HG02759 (cell line): ENCODE results near the gene AP2S1.
A peak's percentile ranks its signal among the peaks of the same experiment; 100 is the strongest.
"Not testable (repeated sequence)": the region's sequence is repeated elsewhere in the genome, so short reads cannot be mapped to it uniquely, and the experiment has no call there.

Source experiments
- ATAC-seq: cut with Tn5 transposase; IDR thresholded peaks from one replicate; pipeline ENCODE4 v1.9.1; 2021; ENCODE audit warnings: mild to moderate bottlenecking, moderate library complexity; ENCODE audit not compliant: unreplicated experiment

The AP2S1 gene

DNA sequence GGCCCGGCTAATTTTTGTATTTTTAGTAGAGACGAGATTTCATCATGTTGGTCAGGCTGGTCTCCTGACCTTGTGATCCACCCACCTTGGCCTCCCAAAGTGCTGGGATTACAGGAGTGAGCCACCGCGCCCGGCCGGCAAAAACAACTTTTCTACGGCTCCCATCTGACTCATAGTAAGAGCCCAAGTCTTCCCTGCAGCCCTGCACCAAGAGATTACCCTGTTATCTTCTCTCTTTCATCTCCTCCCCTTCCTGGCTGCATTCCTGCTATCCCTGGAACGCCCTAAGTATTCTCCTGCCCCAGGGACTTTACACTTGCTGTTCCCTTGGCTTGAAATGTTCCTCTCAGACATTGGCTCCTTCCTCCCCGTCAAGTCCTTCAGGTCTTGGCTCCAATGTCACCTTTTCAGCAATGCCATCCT, 6.6 kb downstream of the AP2S1 start:
- ATAC-seq, result no peak

DNA sequence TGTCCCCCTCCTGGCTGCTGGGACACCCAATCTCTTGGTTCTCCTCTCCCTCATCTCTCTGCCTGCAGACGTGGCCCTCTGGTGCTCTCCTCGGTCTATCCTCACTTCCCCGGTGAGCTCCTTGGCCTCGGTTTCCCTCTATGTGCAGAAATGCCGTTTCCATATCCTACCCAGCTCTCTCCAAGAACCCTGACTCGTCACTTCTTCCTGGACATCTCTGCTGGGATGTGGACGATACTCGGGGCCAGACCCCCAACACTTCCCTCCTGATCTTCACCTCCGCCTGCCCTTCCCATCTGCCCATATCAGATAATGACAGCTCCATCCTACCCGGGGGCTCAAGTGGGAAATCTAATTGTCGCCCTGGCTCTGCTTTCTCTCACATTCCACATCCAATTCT, 7.9 kb downstream of the AP2S1 start:
- ATAC-seq, result no peak

DNA sequence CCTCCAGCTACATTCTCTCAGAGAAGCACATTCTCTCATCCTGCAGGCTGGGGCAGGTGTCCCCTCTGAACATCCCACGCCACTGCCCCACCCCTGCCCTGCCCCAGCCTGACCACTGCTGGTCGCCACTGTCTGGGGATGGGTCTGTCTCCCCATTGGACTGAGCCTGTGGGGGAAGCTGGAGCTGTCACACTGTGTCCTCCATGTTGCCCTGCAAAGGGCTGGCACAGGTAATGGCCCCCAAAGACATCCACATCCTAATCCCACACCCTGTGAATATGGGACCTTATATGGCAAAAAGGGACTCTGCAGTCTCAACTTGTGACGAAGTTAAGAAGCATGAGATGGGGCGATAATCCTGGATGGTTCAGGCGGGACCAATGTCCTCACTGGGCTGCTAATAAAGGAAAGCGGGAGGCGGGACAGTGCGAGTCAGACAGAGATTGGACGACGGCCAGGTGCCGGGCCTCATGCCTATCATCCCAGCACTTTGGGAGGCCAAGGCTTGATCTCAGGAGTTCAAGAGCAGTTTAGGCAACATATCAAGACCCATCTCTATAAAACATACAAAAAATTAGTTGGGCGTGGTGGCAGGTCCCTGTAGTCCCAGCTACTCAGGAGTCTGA, 9.1 kb downstream of the AP2S1 start:
- ATAC-seq, result no peak

DNA sequence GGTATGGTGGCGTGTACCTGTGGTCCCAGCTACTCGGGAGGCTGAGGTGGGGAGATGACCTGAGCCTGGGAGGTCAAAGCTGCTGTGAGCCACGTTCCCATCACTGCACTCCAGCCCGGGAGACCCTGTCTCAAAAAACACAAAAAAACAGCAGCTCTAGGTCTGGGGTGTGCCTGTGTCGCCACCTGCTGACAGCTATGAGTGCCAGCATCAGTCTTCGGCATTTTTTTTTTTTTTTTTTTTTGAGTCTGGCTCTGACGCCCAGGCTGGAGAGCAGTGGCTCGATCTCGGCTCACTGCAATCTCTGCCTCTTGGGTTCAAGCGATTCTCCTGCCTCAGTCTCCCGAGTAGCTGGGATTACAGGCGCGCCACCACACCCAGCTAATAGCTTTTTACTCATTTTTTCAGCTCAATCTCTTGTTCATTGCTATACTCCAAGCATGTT, 10.1 kb downstream of the AP2S1 start:
- no peak for ATAC-seq

DNA sequence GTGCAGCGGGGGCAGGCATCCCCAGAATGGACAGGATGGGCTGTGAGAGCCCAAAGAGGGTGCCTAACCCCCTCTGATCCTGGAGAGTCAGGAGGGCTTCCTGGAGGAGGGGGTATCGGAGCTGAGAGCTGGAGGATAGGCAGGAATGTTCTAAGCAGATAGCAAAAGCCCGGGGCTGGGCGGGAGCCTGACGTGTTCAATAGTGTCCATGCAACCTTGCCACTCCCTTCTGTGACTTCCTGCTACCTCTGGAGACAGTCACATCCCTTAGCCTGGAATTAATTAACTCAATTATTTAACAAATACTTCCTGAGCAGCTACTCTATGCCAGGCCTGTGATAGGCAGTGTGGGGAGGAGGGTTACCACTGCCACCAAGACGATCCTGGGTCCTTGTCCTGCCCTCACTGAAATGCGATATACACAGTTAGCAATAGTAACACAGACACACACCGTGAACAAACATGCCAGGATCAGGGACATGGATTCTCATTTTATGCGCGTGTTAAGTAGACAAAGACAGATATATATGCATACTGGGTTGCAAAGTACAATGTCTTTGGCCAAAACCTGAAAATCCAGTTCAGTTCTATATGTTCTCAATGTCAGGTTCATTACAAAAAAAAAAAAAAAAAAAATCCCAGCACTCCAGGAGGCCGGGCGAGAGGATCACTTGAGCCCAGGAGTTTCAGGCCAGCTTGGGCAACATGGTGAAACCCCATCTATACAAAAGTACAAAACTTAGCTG, 10.7 kb downstream of the AP2S1 start:
- no peak for ATAC-seq

DNA sequence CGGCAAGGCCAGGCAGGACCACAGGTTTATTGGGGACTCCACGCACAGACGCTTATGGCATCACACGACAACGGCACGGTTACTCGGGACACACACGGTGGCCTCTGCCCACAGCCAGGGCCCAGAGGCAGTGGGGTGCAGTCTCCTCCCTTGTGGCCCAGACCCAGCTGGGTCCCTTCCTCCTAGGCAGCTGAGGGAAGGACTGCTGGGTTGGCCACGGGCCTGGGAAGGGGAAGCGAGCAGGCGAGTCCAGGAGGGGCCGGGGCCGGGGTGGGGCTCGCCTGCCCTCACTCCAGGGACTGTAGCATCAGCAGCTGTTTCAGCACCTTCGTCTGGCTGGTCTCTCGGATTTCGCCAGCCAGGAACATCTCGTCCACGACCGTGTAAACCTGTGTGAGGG, 12.5 kb downstream of the AP2S1 start:
- no peak for ATAC-seq

DNA sequence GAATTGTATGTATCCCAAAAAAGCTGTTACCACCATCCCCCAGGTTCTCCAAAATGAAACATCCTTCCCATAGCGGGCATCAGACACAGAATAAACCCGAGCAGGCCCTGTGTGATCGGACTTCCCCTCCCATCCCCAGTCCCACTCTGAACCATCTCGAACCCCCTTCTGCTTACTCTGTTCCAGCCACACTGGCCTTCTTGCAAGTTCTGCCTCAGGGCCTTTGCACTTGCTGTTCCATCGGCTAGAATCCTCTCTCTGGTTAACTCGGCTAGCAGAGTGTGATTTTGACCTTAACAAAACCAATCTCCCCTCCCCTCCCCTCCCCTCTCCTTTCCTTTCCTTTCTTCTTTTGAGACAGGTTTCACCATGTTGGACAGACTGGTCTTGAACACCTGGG, 15.7 kb downstream of the AP2S1 start:
- no peak for ATAC-seq

DNA sequence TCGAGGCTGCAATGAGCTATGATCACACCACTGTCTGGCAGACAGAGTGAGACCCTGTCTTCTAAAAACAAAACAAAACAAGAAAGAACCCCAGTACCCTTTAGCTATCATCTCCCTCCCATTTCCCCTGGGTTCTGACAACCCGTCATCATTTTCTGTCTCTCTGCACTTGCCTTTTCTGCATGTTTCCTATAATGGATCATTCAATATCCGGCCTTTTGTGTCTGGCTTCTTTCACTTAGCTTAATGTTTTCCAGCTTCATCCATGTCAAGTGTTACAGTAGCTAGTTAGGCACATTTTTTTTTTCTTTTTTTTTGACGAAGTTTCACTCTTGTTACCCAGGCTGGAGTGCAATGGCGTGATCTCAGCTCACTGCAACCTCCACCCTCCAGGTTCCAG, 16.5 kb downstream of the AP2S1 start:
- no peak for ATAC-seq

DNA sequence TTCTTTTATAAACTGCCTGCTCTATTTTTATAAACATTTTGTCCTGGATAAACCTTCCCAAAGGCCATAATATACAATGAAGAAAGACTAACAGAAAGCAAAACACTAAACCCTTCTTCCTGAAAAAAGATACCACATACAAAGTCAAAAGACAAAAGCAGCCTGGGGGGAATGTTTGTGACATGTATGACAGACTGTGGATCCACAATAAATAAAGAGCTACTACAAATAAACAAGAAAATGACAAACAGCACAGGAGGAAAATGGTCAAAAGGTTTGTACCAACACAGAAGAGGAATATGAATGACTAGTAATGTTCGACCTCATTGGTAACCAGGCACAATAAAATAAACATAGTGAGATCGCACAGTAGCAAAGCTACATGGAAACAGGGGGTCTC, 19.8 kb downstream of the AP2S1 start:
- no peak for ATAC-seq

DNA sequence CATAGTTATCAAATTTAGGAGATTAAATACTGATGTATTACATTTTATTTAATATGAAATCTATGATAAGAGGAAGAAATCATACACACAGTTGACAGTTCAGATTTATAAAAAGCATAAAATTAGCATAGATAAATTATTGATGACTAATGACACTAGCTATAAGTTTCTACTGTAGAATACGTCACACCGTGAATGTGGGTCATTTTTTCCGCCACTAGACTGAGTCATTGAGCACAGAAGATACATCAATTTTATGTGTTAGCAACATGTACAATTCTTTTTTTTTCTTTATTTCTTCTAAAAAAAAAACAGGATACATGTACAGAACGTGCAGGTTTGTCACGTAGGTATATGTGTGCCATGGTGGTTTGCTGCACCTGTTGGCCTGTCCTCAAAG, 22.2 kb downstream of the AP2S1 start:
- no peak for ATAC-seq

DNA sequence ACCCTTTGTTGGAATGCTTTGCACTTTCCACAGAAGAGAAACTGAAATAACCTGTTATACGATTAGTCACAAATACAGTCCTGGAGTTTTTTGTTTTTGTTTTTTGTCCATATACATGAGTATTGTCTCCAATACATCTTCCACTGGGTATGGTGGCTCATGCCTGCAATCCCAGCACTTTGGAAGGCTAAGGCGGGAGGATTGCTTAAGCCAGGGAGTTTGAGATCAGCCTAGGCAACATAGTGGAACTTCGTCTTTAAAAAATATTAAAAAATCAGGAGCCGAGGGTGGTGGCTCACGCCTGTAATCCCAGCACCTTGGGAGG, 25.0 kb downstream of the AP2S1 start:
- no peak for ATAC-seq

DNA sequence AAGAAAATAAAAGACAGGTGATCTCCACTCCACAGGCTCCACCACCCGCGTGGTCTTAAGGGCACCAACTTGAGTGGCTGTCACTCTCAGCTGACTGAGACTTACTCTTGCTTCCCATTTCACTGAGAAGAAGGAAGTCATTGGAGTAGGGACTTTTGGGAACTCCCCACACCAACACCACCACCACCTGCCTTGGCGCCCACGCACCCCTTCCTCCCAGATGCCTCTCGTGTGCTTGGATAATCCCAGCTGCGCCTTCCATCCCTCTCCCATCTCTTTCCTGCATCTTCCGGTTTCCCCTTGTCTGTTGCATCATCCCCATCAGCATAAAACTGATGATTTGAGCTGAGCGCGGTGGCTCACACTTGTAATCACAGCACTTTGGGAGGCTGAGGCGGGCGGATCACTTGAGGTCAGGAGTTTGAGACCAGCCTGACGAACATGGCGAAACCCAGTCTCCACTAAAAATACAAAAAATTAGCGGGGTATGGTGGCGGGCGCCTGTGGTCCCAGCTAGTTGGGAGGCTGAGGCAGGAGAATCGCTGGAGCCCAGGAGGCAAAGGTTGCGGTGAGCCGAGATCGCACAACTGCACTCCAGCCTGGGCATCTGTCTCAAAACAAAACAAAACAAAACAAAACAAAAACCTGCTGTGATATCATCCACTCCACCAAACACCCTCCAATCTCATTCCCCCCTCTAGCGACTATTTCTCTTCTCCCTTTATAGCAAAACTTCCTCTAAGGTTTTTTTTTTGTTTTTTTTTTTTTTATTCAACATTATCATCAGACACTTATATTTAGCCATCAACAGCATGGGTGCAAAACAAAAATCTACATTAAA, 25.5 kb downstream of the AP2S1 start:
- no peak for ATAC-seq

DNA sequence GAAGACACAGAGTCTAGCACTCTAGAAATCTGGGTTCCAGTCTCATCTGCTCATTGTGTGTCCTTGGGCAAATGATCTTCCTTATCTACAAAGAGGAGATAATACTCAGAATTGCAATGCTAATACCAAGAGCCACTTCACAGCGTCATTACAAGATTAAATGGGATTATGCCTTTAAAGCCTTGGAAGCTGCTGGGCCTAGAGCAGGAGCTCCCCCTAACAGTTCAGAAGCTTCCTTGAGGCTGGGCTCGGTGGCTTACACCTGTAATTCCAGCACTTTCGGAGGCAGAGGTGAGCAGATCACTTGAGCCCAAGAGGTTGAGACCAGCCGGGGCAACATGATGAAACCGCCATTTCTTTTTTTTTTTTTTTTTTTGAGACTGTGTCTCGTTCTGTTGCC, 27.6 kb downstream of the AP2S1 start:
- ATAC-seq, result no peak

DNA sequence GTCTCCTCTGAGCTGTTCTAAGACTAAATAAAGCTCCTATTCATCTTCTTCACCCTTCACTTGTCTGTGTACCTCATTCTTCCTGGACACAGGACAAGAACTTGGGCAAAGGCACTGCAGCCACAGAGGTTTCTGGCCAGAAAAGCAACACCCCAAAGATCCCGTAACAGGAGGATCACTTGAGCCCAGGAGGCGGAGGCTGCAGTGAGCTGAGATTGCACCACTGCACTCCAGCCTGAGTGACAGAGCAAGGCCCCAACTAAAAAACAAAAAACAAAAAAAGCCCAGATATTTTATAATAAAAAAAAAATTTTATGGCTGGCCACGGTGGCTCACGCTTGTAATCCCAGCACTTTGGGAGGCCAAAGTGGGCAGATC, 28.2 kb downstream of the AP2S1 start:
- ATAC-seq, result not testable (repeated sequence)

DNA sequence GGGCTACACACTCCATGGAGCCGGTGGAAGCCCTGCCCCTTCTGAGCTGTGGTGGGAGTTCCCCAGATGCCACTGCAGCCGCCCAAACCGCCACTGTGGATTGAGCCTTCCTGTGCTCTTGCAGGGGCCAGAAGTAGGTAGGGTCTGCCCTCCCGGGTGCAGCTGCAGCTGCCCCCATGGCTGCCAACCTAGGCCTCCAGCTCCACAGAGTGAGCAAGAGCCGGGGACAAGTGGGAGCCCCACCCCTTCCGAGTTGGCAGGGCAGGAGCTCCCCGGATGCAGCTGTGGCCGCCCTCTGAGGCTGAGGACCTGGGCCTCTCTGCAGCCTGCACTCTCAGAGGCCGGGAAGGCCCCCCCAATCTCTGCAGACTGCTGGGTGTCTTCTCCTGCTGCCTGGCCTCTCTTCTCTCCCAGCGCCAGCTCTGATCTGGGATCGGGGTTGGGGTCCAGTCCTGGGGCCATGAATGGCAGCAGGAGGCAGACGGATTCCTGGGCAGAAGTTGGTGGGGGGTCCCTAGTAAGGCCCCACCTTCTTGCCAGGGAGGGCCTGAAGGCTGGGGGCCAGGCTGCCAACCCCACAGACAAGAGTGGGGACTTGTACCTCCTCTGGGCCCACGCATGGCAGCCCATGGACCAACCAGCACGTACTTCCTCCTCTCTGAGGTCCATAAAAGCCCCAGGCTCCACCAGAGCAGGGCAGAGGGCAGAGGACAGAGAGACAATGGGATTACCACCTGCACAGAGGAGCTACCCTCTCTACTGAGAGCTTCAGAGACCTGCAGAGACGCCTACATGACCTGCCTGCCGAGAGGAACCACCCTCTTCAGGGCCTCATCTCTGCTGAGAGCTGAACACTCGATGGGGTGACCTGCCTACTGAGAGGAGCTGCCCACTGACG, 28.9 kb downstream of the AP2S1 start:
- ATAC-seq, result peak; percentile 61

DNA sequence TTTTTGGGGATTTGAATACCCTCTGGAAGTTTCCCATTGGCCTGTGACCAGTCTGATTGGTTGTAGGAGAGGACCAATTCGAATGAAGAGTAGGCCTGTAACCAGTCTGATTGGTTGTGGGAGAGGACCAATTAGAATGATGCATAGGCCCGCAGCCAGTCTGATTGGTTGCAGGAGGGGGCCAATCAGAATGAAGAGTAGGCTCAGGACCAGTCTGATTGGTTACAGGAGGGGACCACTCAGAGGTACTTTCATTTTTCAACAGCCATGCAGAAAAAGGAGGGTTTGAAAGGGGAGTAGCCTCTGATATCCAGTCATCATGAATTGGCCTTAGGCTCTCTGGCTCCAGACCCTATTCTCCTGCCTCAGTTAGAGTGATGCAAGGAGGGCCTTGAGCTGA, 31.8 kb downstream of the AP2S1 start:
- ATAC-seq, result no peak

DNA sequence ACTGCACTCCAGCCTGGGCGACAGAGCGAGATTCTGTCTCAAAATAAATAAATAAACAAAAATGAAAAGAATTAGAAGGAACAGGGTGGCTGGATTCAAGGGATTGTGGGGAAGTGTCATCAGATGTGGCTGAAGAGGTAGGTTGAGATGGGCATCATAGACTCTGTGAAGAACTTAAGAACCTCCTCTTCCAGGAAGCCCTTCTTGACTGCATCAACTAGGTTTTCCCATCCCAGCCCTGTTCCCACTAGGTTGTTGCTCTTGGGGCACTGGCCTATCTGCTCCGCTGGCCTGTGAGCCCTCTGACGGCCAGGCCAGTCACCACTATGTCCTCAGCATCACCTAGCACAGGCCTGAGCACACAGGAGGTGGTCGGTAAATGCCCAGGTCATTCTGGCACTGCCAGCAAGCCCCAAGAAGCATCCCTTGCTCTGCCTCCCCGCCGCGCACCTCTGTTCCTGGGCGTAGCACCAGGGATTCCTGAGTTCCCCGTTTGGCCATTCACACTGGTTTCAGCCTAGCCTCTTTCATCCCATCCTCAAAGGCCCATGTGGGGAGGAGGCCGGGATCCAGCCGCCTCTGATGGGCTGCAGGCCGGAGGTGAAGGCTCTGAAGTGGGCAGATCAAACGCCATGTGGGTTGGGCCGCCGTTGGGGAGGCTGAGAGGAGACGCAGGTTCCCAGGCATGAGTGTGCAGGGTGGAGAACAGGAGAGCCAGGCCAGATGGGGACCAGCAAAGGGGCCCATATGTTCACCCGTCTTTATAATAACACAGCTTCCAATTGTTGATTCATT, 34.6 kb downstream of the AP2S1 start:
- no peak for ATAC-seq

DNA sequence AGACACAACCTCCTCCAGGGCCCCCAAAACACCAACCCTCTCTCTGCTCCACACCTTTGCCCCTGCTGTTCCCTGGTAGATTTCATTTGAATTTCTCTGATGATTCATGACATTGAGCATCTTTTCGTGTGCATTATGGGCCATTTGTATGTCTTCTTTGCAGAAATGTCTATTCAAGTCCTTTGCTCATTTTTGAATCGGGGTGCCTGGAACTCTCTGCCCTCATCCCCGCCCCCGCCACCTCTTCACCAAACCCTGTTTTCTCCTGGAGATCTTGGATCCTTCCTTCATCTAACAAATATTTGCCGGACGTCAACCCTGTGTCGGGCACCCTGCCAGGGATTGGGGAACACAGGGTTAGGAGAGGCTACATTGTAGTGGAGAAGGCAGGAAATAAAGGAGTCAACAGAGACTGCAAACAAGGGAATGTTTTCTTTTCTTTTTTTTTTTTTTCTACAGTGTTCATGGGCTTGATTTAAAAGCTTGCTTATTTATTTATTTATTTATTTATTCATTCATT, 36.7 kb downstream of the AP2S1 start:
- no peak for ATAC-seq

DNA sequence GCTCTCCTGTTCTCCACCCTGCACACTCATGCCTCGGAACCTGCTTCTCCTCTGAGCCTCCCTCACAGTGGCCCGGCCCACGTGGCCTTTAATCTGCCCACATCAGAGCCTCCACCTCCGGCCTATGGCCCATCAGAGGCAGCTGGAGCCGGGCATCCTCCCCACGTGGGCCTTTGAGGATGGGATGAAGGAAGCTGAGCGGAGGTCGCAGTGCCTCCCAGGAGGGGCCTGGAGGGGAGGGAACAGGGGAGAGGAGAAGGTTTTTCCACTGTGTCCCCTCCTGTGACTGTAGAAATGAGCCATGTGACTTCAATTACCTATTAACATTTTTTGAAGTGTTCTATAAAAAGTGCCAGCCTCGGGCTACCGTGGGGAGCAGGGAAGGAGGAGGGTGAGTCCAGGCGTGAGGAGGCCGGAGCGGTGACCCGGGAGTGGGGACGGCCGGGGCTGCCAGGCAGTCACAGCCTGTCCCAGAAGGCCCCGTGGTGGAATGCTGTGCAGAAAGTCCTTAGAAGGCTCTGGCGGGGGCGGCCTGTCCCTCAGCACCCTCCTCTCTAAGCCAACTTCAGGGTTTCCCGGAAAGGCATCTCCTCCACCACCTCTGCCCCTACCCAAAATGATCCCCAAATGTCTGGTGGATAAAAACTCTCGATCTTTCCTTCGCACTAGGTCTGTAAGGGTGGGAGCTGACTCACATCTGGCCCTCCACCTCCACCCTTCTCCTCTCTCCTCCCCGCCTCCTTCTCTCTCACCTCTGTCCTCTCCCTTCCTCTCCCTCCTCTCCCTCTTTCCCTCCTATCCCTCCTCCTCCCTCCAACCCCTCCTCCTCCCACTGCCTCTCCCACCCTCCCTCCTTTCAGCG, 37.4 kb downstream of the AP2S1 start:
- ATAC-seq, result no peak
